HEK293 (cell line): ENCODE results near the gene POLK.

Experiments
- RBAK ChIP-seq: fragments of 450-650 bp; formaldehyde crosslinking; IDR thresholded peaks from 2 replicates; pipeline ENCODE4 v1.5.1; 2016; ENCODE audit warnings: missing biosample characterization, missing genetic modification characterization
- SP7 ChIP-seq: fragments of 450-650 bp; formaldehyde crosslinking; IDR thresholded peaks from 2 replicates; pipeline ENCODE4 v1.5.1; 2016; ENCODE audit warnings: missing biosample characterization, missing genetic modification characterization
- ZBTB7A ChIP-seq: fragments of 450-650 bp; formaldehyde crosslinking; IDR thresholded peaks from 2 replicates; pipeline ENCODE4 v1.5.1; 2016; ENCODE audit warnings: low read depth, missing biosample characterization, missing genetic modification characterization
- ZNF169 ChIP-seq: fragments of 450-650 bp; formaldehyde crosslinking; IDR thresholded peaks from 2 replicates; pipeline ENCODE4 v1.5.1; 2016; ENCODE audit warnings: missing biosample characterization, missing genetic modification characterization
- ZNF302 ChIP-seq: fragments of 450-650 bp; formaldehyde crosslinking; IDR thresholded peaks from 2 replicates; pipeline ENCODE4 v1.5.1; 2016; ENCODE audit warnings: missing biosample characterization, missing genetic modification characterization, low read depth
- ZNF335 ChIP-seq: fragments of 450-650 bp; formaldehyde crosslinking; conservative IDR thresholded peaks from 2 replicates; pipeline ENCODE4 v1.5.1; 2016; ENCODE audit warnings: missing biosample characterization, missing genetic modification characterization
- ZNF544 ChIP-seq: fragments of 450-650 bp; formaldehyde crosslinking; IDR thresholded peaks from 2 replicates; pipeline ENCODE4 v1.5.0; 2017; ENCODE audit warnings: missing biosample characterization, missing genetic modification characterization
- ZNF548 ChIP-seq: fragments of 450-650 bp; formaldehyde crosslinking; IDR thresholded peaks from 2 replicates; pipeline ENCODE4 v1.5.1; 2016; ENCODE audit warnings: missing biosample characterization, missing genetic modification characterization
- ZNF76 ChIP-seq: fragments of 450-650 bp; formaldehyde crosslinking; IDR thresholded peaks from 2 replicates; pipeline ENCODE4; 2016; ENCODE audit warnings: low read depth, missing biosample characterization, missing genetic modification characterization, borderline replicate concordance
- TF ChIP-seq, protein P1 (sequence below): fragments of 450-650 bp; formaldehyde crosslinking; IDR thresholded peaks from 2 replicates; pipeline ENCODE4 v1.5.1; 2016; ENCODE audit warnings: missing biosample characterization, missing genetic modification characterization
- TF ChIP-seq, protein P2 (sequence below): fragments of 450-650 bp; formaldehyde crosslinking; IDR thresholded peaks from 2 replicates; pipeline ENCODE4 v1.5.1; 2016; ENCODE audit warnings: missing biosample characterization, missing genetic modification characterization
- TF ChIP-seq, protein P3 (sequence below): fragments of 450-650 bp; formaldehyde crosslinking; IDR thresholded peaks from 2 replicates; pipeline ENCODE4 v1.5.1; 2017; ENCODE audit warnings: missing biosample characterization, missing genetic modification characterization
- TF ChIP-seq, protein P4 (sequence below): fragments of 450-650 bp; formaldehyde crosslinking; IDR thresholded peaks from 2 replicates; pipeline ENCODE4 v1.5.1; 2016; ENCODE audit warnings: missing biosample characterization, missing genetic modification characterization
- TF ChIP-seq, protein P5 (sequence below): IDR thresholded peaks from 2 replicates; pipeline ENCODE4 v1.6.1; 2011; ENCODE audit warnings: mild to moderate bottlenecking, low read depth, low read length, borderline replicate concordance

DNA sequence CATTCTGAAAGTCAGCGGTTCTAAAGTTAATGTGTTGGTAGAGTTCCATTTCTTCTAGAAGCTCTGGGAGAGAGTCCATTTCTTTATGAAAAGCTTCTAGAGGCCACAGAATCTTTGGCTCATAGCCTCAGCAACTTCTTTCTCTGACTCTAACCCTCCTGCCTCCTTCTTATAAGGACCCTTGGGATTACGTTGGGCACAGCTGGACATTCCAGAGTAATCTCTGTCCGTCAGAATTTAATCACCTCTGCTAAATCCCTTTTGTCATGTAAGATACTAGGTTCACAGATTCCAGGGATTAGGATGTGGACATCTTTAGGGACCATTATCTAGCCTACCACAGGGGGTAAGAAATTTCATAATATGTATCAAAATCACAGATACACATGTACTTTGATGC lies 77.0 kb downstream of the POLK start:
- no peak for TF ChIP-seq ZNF169 (tag by site-specific recombination)
- TF ChIP-seq, protein P1, sequence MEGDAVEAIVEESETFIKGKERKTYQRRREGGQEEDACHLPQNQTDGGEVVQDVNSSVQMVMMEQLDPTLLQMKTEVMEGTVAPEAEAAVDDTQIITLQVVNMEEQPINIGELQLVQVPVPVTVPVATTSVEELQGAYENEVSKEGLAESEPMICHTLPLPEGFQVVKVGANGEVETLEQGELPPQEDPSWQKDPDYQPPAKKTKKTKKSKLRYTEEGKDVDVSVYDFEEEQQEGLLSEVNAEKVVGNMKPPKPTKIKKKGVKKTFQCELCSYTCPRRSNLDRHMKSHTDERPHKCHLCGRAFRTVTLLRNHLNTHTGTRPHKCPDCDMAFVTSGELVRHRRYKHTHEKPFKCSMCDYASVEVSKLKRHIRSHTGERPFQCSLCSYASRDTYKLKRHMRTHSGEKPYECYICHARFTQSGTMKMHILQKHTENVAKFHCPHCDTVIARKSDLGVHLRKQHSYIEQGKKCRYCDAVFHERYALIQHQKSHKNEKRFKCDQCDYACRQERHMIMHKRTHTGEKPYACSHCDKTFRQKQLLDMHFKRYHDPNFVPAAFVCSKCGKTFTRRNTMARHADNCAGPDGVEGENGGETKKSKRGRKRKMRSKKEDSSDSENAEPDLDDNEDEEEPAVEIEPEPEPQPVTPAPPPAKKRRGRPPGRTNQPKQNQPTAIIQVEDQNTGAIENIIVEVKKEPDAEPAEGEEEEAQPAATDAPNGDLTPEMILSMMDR (tag by site-specific recombination), result no peak
- no peak for TF ChIP-seq RBAK
- TF ChIP-seq, protein P2, sequence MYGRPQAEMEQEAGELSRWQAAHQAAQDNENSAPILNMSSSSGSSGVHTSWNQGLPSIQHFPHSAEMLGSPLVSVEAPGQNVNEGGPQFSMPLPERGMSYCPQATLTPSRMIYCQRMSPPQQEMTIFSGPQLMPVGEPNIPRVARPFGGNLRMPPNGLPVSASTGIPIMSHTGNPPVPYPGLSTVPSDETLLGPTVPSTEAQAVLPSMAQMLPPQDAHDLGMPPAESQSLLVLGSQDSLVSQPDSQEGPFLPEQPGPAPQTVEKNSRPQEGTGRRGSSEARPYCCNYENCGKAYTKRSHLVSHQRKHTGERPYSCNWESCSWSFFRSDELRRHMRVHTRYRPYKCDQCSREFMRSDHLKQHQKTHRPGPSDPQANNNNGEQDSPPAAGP (tag by site-specific recombination), result no peak
- TF ChIP-seq, protein P3, sequence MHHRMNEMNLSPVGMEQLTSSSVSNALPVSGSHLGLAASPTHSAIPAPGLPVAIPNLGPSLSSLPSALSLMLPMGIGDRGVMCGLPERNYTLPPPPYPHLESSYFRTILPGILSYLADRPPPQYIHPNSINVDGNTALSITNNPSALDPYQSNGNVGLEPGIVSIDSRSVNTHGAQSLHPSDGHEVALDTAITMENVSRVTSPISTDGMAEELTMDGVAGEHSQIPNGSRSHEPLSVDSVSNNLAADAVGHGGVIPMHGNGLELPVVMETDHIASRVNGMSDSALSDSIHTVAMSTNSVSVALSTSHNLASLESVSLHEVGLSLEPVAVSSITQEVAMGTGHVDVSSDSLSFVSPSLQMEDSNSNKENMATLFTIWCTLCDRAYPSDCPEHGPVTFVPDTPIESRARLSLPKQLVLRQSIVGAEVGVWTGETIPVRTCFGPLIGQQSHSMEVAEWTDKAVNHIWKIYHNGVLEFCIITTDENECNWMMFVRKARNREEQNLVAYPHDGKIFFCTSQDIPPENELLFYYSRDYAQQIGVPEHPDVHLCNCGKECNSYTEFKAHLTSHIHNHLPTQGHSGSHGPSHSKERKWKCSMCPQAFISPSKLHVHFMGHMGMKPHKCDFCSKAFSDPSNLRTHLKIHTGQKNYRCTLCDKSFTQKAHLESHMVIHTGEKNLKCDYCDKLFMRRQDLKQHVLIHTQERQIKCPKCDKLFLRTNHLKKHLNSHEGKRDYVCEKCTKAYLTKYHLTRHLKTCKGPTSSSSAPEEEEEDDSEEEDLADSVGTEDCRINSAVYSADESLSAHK (tag by site-specific recombination), result no peak
- no peak for TF ChIP-seq ZBTB7A
- TF ChIP-seq ZNF76 (tag by site-specific recombination), result no peak
- TF ChIP-seq, protein P4, sequence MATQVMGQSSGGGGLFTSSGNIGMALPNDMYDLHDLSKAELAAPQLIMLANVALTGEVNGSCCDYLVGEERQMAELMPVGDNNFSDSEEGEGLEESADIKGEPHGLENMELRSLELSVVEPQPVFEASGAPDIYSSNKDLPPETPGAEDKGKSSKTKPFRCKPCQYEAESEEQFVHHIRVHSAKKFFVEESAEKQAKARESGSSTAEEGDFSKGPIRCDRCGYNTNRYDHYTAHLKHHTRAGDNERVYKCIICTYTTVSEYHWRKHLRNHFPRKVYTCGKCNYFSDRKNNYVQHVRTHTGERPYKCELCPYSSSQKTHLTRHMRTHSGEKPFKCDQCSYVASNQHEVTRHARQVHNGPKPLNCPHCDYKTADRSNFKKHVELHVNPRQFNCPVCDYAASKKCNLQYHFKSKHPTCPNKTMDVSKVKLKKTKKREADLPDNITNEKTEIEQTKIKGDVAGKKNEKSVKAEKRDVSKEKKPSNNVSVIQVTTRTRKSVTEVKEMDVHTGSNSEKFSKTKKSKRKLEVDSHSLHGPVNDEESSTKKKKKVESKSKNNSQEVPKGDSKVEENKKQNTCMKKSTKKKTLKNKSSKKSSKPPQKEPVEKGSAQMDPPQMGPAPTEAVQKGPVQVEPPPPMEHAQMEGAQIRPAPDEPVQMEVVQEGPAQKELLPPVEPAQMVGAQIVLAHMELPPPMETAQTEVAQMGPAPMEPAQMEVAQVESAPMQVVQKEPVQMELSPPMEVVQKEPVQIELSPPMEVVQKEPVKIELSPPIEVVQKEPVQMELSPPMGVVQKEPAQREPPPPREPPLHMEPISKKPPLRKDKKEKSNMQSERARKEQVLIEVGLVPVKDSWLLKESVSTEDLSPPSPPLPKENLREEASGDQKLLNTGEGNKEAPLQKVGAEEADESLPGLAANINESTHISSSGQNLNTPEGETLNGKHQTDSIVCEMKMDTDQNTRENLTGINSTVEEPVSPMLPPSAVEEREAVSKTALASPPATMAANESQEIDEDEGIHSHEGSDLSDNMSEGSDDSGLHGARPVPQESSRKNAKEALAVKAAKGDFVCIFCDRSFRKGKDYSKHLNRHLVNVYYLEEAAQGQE (tag by site-specific recombination), result no peak
- TF ChIP-seq ZNF302, result no peak
- TF ChIP-seq SP7, result no peak
- TF ChIP-seq, protein P5, sequence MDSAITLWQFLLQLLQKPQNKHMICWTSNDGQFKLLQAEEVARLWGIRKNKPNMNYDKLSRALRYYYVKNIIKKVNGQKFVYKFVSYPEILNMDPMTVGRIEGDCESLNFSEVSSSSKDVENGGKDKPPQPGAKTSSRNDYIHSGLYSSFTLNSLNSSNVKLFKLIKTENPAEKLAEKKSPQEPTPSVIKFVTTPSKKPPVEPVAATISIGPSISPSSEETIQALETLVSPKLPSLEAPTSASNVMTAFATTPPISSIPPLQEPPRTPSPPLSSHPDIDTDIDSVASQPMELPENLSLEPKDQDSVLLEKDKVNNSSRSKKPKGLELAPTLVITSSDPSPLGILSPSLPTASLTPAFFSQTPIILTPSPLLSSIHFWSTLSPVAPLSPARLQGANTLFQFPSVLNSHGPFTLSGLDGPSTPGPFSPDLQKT, result no peak
- TF ChIP-seq ZNF335 (tag by site-specific recombination), result no peak
- TF ChIP-seq ZNF548 (tag by site-specific recombination), result no peak
- TF ChIP-seq ZNF544 (tag by site-specific recombination), result no peak
